ENCODE data around the gene CRTC1.

GRCh38 chr19:18654469-18654868, 29.0 kb upstream of the CRTC1 start:
- no peak for TF ChIP-seq CTCF (IDR thresholded peaks at IDR 0.05; ENCODE audit: borderline replicate concordance, extremely low read depth, low read length, poor library complexity, severe bottlenecking)
- TF ChIP-seq EZH2 (IDR thresholded peaks at IDR 0.05; ENCODE audit: borderline replicate concordance, low read depth, low read length, severe bottlenecking): no peak
